Stomach (tissue), 4 donors: Measurements from ENCODE around the gene NCEH1.

ENCODE experiments used
- EP300 ChIP-seq: sonication (generic); formaldehyde crosslinking; IDR thresholded peaks from one replicate; pipeline ENCODE4 v1.6.1; 2017; ENCODE audit warnings: antibody characterized with exemption
- TF ChIP-seq, protein P1 (sequence below), 7 experiments: fragments of 450-650 bp in 4 of 7; fragments of 200-600 bp in 3 of 7; sonication (generic) in 3 of 7; IDR thresholded peaks; one replicate each; pipeline ENCODE4 v1.5.1; 2016 to 2019; ENCODE audit warnings: antibody characterized with exemption in 7 of 7, control low read depth in 2 of 7, mild to moderate bottlenecking in 1 of 7

- TF ChIP-seq, protein P1, sequence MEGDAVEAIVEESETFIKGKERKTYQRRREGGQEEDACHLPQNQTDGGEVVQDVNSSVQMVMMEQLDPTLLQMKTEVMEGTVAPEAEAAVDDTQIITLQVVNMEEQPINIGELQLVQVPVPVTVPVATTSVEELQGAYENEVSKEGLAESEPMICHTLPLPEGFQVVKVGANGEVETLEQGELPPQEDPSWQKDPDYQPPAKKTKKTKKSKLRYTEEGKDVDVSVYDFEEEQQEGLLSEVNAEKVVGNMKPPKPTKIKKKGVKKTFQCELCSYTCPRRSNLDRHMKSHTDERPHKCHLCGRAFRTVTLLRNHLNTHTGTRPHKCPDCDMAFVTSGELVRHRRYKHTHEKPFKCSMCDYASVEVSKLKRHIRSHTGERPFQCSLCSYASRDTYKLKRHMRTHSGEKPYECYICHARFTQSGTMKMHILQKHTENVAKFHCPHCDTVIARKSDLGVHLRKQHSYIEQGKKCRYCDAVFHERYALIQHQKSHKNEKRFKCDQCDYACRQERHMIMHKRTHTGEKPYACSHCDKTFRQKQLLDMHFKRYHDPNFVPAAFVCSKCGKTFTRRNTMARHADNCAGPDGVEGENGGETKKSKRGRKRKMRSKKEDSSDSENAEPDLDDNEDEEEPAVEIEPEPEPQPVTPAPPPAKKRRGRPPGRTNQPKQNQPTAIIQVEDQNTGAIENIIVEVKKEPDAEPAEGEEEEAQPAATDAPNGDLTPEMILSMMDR (IDR thresholded peaks at IDR 0.05), result no peak
- no peak for TF ChIP-seq EP300
These were observed 109.6 kb downstream of the NCEH1 start for GRCh38 chr3:172601066-172601832.
